Testis (tissue), 3 donors: ENCODE data around the gene SLC26A4. TPM values are rescaled to one million over a fixed set of nuclear protein-coding genes. Genes with fewer than 3 reads are reported as not detected.

Source experiments
- DNase-seq: peaks from one replicate; pipeline ENCODE4 v3.0.0-alpha.2; 2019
- H3K27ac ChIP-seq, 2 donors: fragments of 200-600 bp; sonication (generic); one replicate each; pipeline ENCODE4 v1.5.1; 2019
- H3K27me3 ChIP-seq: fragments of 200-600 bp; sonication (generic); one replicate; pipeline ENCODE4 v1.5.1; 2019
- H3K36me3 ChIP-seq: fragments of 200-600 bp; sonication (generic); one replicate; pipeline ENCODE4 v1.5.1; 2017; ENCODE audit warnings: low read depth; ENCODE audit errors: missing control alignments
- H3K4me1 ChIP-seq: fragments of 200-600 bp; sonication (generic); one replicate; pipeline ENCODE4 v1.5.1; 2019
- H3K4me3 ChIP-seq, 2 donors: fragments of 200-600 bp; sonication (generic); one replicate each; pipeline ENCODE4 v1.5.1; 2017 to 2019
- H3K9me3 ChIP-seq: fragments of 200-600 bp; sonication (generic); one replicate; pipeline ENCODE4 v1.5.1; 2017
- CTCF ChIP-seq, 3 experiments: fragments of 450-650 bp in 2 of 3; fragments of 200-600 bp in 1 of 3; sonication (generic) in 1 of 3; IDR thresholded peaks; one replicate each; pipeline ENCODE4 v1.5.1; 2016 to 2019; ENCODE audit warnings: antibody characterized with exemption in 3 of 3, mild to moderate bottlenecking in 2 of 3, moderate library complexity in 1 of 3
- POLR2A ChIP-seq: fragments of 450-650 bp; IDR thresholded peaks from one replicate; pipeline ENCODE4 v1.6.1; 2017; ENCODE audit warnings: antibody characterized with exemption, mild to moderate bottlenecking, moderate library complexity
- WGBS, 2 donors: methylation state at CpG; one replicate each; pipeline ENCODE4 v1.1.5; 2018; 5-methylcytosine and 5-hydroxymethylcytosine counted together
- intact Hi-C: fragments of 100-400 bp; cut with DNase I; formaldehyde crosslinking; loops from one replicate; pipeline ENCODE4 v1.15.1; 2023; ENCODE audit warnings: low total_unique reads
- polyA plus RNA-seq: library from polyadenylated mRNA; stranded (reverse); fragments of 350-450 nt; fragmentation: Illumina TruSeq; extraction: RNeasy Lipid Tissue Mini Kit (QIAGEN cat#74804); gene quantifications from one replicate; pipeline ENCODE4 v1.2.3, GENCODE V29; 2014; ENCODE audit warnings: low read depth, low replicate concordance; ENCODE audit not compliant: insufficient read depth
- total RNA-seq, 2 donors: library from RNA; depleted of rRNA; stranded (reverse); fragments of >200 nt; gene quantifications; one replicate each; pipeline ENCODE4 v1.2.3, GENCODE V29; 2016

Gene SLC26A4
- total and polyA plus RNA-seq, 3 donors from 2014 or later: 0.43 to 1.7 (median 0.79) TPM

GRCh38 chr7:107622429-107622828 lies 38.2 kb upstream of the SLC26A4 start:
- no peak overlapping the region for H3K27ac ChIP-seq
- intact Hi-C loops: no loop called here
- no peak for TF ChIP-seq POLR2A
- TF ChIP-seq CTCF (IDR thresholded peaks at IDR 0.05): no peak
- DNase-seq: no peak
- WGBS, 2 donors: 63 to 68% methylated on average over 1 of the region's 1 CpG
- H3K4me3 ChIP-seq: no peak overlapping the region
- H3K4me1 ChIP-seq: no peaks in the 10 kb centered on the region
- H3K27me3 ChIP-seq: no peaks in the 10 kb centered on the region
- H3K36me3 ChIP-seq: no peaks in the 10 kb centered on the region
- no peaks in the 10 kb centered on the region for H3K9me3 ChIP-seq

- H3K9me3 ChIP-seq: no peaks in the 10 kb centered on the region
- no peak overlapping the region for H3K27ac ChIP-seq
- intact Hi-C loops: no loop called here
- DNase-seq: no peak
- WGBS, 2 donors: 64 to 75% methylated on average over 2 of the region's 2 CpGs
- no peaks in the 10 kb centered on the region for H3K27me3 ChIP-seq
- H3K4me1 ChIP-seq: no peaks in the 10 kb centered on the region
- H3K4me3 ChIP-seq: no peak overlapping the region
- H3K36me3 ChIP-seq: no peaks in the 10 kb centered on the region
- TF ChIP-seq CTCF (IDR thresholded peaks at IDR 0.05) (no peak), POLR2A (no peak)
Measured at GRCh38 chr7:107622894-107623293, 37.7 kb upstream of the SLC26A4 start.

- TF ChIP-seq POLR2A (no peak), CTCF (IDR thresholded peaks at IDR 0.05) (no peak)
- H3K4me1 ChIP-seq: no peaks in the 10 kb centered on the region
- no peaks in the 10 kb centered on the region for H3K9me3 ChIP-seq
- 93 to 96% methylated on average over 4 of the region's 4 CpGs for WGBS, 2 donors
- H3K4me3 ChIP-seq: no peak overlapping the region
- no peaks in the 10 kb centered on the region for H3K36me3 ChIP-seq
- H3K27me3 ChIP-seq: no peaks in the 10 kb centered on the region
- intact Hi-C loops: no loop called here
- H3K27ac ChIP-seq: no peak overlapping the region
- no peak for DNase-seq
Measured at GRCh38 chr7:107627002-107627401, 33.6 kb upstream of the SLC26A4 start.

GRCh38 chr7:107628461-107629064 lies 32.1 kb upstream of the SLC26A4 start:
- Histone ChIP-seq H3K27ac (no peak overlapping the region), H3K27me3 (no peaks in the 10 kb centered on the region), H3K4me1 (no peaks in the 10 kb centered on the region), H3K36me3 (no peaks in the 10 kb centered on the region), H3K4me3 (no peak overlapping the region), H3K9me3 (no peaks in the 10 kb centered on the region)
- intact Hi-C loops: no loop called here
- DNase-seq: no peak
- 90 to 91% methylated on average over 6 to 8 of the region's 8 CpGs for WGBS, 2 donors
- TF ChIP-seq CTCF (IDR thresholded peaks at IDR 0.05) (no peak), POLR2A (no peak)

GRCh38 chr7:107630342-107630741 lies 30.3 kb upstream of the SLC26A4 start:
- H3K9me3 ChIP-seq: no peaks in the 10 kb centered on the region
- H3K4me1 ChIP-seq: no peaks in the 10 kb centered on the region
- intact Hi-C loops: no loop called here
- no peak for DNase-seq
- H3K27ac ChIP-seq: no peak overlapping the region
- no peak for TF ChIP-seq CTCF (IDR thresholded peaks at IDR 0.05)
- no peak for TF ChIP-seq POLR2A
- H3K4me3 ChIP-seq: no peak overlapping the region
- H3K36me3 ChIP-seq: no peaks in the 10 kb centered on the region
- WGBS, 2 donors: 82 to 92% methylated on average over 8 of the region's 8 CpGs
- no peaks in the 10 kb centered on the region for H3K27me3 ChIP-seq
